Tibial artery (tissue), 4 donors: ENCODE data around the gene SCGB2A2.

Experiments used
- DNase-seq, 2 donors: peaks; one replicate each; pipeline ENCODE4 v3.0.0-alpha.2; 2019
- H3K27ac ChIP-seq, 2 donors: fragments of 200-600 bp; sonication (generic) in 1 of 2; 1 replicate in 1 of 2; 2 replicates in 1 of 2; pipeline ENCODE4 v1.5.1; 2018 to 2019; ENCODE audit warnings: mild to moderate bottlenecking in 1 of 2
- H3K27me3 ChIP-seq, 2 donors: fragments of 200-600 bp; sonication (generic) in 1 of 2; one replicate each; pipeline versions ENCODE4 v1.5.1 to v1.6.0; 2016 to 2019
- H3K36me3 ChIP-seq, 3 donors: fragments of 200-600 bp; sonication (generic) in 2 of 3; one replicate each; pipeline ENCODE4 v1.5.1; 2016 to 2019; ENCODE audit warnings: mild to moderate bottlenecking in 2 of 3
- H3K4me1 ChIP-seq, 4 donors: fragments of 200-600 bp; sonication (generic) in 2 of 4; 1 replicate in 3 of 4; 2 replicates in 1 of 4; pipeline ENCODE4 v1.5.1; 2016 to 2019
- H3K4me3 ChIP-seq, 2 donors: fragments of 200-600 bp; sonication (generic) in 1 of 2; 1 replicate in 1 of 2; 2 replicates in 1 of 2; pipeline ENCODE4 v1.5.1; 2018 to 2019; ENCODE audit warnings: mild to moderate bottlenecking in 2 of 2
- H3K9me3 ChIP-seq, 3 donors: fragments of 200-600 bp; sonication (generic) in 1 of 3; one replicate each; pipeline ENCODE4 v1.5.1; 2016 to 2019
- CTCF ChIP-seq, 2 experiments: fragments of 200-600 bp in 1 of 2; fragments of 450-650 bp in 1 of 2; IDR thresholded peaks; one replicate each; pipeline ENCODE4 v1.5.1; 2017 to 2019; ENCODE audit warnings: antibody characterized with exemption in 2 of 2, mild to moderate bottlenecking in 1 of 2, moderate library complexity in 1 of 2
- intact Hi-C: fragments of 100-400 bp; cut with DNase I; formaldehyde crosslinking; loops from one replicate; pipeline ENCODE4 v1.15.0; 2023; ENCODE audit warnings: low total_unique reads

The SCGB2A2 gene

DNA sequence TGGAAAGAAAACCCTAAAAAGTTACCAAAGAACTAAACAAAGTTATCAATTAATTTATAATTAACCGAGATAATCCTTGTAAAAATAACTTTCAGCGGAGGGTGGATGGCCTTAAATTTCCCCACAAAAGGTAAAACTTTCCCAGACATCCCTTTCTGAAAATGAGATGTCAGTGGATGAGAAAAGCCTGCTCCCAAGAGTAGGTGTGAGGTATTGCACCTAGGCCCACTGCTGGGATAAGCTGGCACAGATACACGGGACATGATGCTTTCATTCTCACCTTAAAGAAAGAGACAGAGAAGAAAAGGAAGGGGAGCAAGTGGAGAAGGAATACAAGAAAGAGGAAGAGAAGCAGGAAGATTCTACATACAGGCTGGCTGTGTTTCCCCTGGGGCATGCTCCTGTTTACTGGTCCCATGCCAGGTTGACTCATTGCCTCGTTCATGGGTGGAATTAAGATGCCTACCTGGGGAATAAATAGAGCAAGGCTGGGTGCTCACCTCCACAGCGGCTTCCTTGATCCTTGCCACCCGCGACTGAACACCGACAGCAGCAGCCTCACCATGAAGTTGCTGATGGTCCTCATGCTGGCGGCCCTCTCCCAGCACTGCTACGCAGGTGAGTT is at the start of gene SCGB2A2:
TSS of gene SCGB2A2 (plus strand) at position 505 of the 625 bp plus-strand sequence. CDS start at position 564, 59 bp downstream.
- intact Hi-C loops: no loop called here

DNA sequence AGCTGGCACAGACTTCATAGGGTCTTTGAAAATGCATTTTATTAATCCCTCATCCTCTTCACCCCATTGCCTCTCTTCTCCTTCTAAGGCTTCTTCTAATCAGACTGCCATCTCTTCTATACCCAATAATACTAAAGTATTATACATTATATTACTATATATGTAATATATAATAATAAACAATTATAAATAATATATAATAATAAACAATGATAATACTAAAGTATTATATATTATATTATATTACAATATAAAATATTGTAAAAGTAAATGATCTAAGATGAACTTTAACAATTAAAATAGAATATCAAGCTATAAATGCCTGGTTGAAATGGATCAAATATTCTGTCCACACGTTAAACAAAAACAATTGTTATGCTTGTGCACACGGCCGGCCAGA is 48.5 kb upstream of the SCGB2A2 start:
- H3K27me3 ChIP-seq: no peaks in the 10 kb centered on the region
- no peak overlapping the region for H3K27ac ChIP-seq
- intact Hi-C loops: no loop called here
- H3K4me1 ChIP-seq: no peaks in the 10 kb centered on the region
- no peaks in the 10 kb centered on the region for H3K36me3 ChIP-seq
- H3K4me3 ChIP-seq: no peak overlapping the region
- no peak for TF ChIP-seq CTCF (IDR thresholded peaks at IDR 0.05)
- H3K9me3 ChIP-seq: peaks cover 19 to 29% (median 22%) of the 10 kb centered on the region in 3 donors
- DNase-seq: no peak

More for the DNA sequence above, at the start of gene SCGB2A2:
- H3K27ac ChIP-seq: no peak within 1 kb of the TSS
- no peak within 1 kb of the TSS for H3K4me3 ChIP-seq
- no peaks in the 10 kb centered on the region for H3K9me3 ChIP-seq
- TF ChIP-seq CTCF (IDR thresholded peaks at IDR 0.05): no peak
- DNase-seq: no peak
- H3K36me3 ChIP-seq: no peaks in the 10 kb centered on the region
- H3K27me3 ChIP-seq: peaks cover 0 to 29% of the 10 kb centered on the region in 2 donors
- no peaks in the 10 kb centered on the region for H3K4me1 ChIP-seq

DNA sequence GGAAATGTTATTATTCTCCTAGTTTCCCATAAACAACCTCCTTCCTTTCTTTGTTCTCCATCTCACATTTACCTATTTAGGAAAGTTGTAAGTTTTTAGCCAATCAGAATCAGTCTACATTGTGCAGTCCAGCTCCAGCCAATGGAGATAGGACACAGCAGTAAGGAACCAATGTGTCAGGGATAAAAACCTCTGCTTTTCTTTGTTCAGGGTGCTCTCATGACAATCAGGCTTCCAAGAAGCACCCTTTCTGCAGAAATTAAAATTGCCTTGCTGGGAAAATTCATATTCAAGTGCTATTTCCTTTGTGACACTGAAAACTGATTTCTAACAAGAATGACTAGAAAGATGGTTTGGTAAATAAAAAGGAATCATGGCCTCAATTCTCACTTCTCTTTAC is 46.9 kb upstream of the SCGB2A2 start:
- Histone ChIP-seq H3K27me3 (no peaks in the 10 kb centered on the region), H3K4me3 (no peak overlapping the region), H3K36me3 (no peaks in the 10 kb centered on the region), H3K27ac (no peak overlapping the region), H3K4me1 (no peaks in the 10 kb centered on the region), H3K9me3 (peaks cover 19 to 29% (median 22%) of the 10 kb centered on the region in 3 donors)
- no peak for DNase-seq
- intact Hi-C loops: no loop called here
- no peak for TF ChIP-seq CTCF (IDR thresholded peaks at IDR 0.05)

DNA sequence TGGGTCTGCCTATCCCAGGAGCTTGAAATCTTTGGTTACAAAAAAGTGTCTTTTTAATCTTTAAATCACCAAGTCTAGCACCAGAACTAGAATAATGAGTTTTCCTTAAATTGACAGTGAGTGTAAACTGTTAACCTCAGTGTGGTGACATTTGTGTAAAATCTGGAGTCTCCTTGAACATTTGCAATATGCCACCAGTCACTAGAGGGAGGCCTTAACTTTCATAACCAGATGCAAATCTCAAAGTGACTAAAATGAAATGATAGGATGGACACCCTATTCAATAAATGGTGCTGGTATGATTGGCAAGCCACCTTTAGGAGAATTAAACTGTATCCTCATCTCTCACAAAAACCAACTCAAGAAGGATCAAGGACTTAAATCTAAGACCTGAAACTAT is 36.2 kb upstream of the SCGB2A2 start:
- H3K4me1 ChIP-seq: no peaks in the 10 kb centered on the region
- TF ChIP-seq CTCF (IDR thresholded peaks at IDR 0.05): no peak
- peaks cover 0 to 9% of the 10 kb centered on the region in 2 donors for H3K27me3 ChIP-seq
- no peaks in the 10 kb centered on the region for H3K36me3 ChIP-seq
- no peak for DNase-seq
- intact Hi-C loops: no loop called here
- H3K9me3 ChIP-seq: no peaks in the 10 kb centered on the region
- no peak overlapping the region for H3K4me3 ChIP-seq
- H3K27ac ChIP-seq: no peak overlapping the region

- no peaks in the 10 kb centered on the region for H3K9me3 ChIP-seq
- DNase-seq: no peak
- H3K27me3 ChIP-seq: peaks cover 0 to 18% of the 10 kb centered on the region in 2 donors
- H3K4me3 ChIP-seq: no peak overlapping the region
- H3K4me1 ChIP-seq: no peaks in the 10 kb centered on the region
- no peak for TF ChIP-seq CTCF (IDR thresholded peaks at IDR 0.05)
- no peak overlapping the region for H3K27ac ChIP-seq
- no peaks in the 10 kb centered on the region for H3K36me3 ChIP-seq
- intact Hi-C loops: no loop called here
These were observed 33.8 kb upstream of the SCGB2A2 start for GRCh38 chr11:62236187-62236586.
